Measurements from ENCODE around the gene PLEKHD1. TPM values are rescaled to one million over a fixed set of nuclear protein-coding genes. Genes with fewer than 3 reads are reported as not detected.
"Not testable (repeated sequence)": the region's sequence is repeated elsewhere in the genome, so short reads cannot be mapped to it uniquely, and the experiment has no call there.

The PLEKHD1 gene
- total and polyA plus RNA-seq, 2 donors (not counting 1 experiment from before 2014, with no cell fraction given): under 0.01 to 0.01 TPM

DNA sequence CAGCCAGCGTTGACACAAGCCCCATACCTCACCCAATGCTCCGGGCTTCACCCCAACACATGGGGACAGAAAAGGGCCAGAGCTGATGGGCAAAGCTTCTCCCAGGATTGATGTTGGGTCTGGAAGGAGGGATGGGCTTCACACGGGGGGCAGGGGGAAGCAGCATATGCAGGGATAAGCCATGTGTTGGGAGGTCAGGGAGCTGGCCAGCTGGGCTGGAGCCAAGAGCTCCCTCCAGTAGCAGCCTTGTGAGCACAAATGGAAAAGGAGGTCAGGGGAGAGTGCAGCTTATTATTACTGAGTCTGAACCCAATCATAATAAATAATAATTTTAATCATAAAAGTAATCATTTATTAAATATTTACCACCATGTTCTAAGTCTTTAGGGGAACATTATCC, 9.3 kb downstream of the PLEKHD1 start:
- Histone ChIP-seq H3K4me1 (ENCODE audit: control insufficient read depth, extremely low read depth, insufficient read depth, low read length) (no peaks in the 10 kb centered on the region), H3K27me3 (ENCODE audit: control insufficient read depth, insufficient read depth, low read length) (peaks cover 15% of the 10 kb centered on the region), H3K4me3 (replicated peaks in 1 of 4; ENCODE audit: control extremely low read depth in 1 of 4, insufficient read depth in 1 of 4, low read depth in 3 of 4, low read length in 4 of 4) (no peak overlapping the region), H3K79me2 (ENCODE audit: control insufficient read depth, insufficient read depth, low read length) (no peaks in the 10 kb centered on the region), H3K27ac (ENCODE audit: insufficient read depth, low read length) (no peak overlapping the region), H2AFZ (ENCODE audit: low read length) (no peak overlapping the region), H4K20me1 (ENCODE audit: control insufficient read depth, extremely low read depth, insufficient read depth, low read length) (no peaks in the 10 kb centered on the region), H3K4me2 (ENCODE audit: extremely low read depth, insufficient read depth, low read length) (no peak overlapping the region), H3K36me3 (ENCODE audit: control insufficient read depth, insufficient read depth, low read length) (no peaks in the 10 kb centered on the region), H3K9ac (ENCODE audit: insufficient read depth, low read length) (no peak overlapping the region), H3K9me3 (ENCODE audit: control insufficient read depth, insufficient read depth, low read depth, low read length) (no peaks in the 10 kb centered on the region)
- no peak for TF ChIP-seq EZH2 (IDR thresholded peaks at IDR 0.05; ENCODE audit: low read length, missing control alignments)
- TF ChIP-seq, protein P1, sequence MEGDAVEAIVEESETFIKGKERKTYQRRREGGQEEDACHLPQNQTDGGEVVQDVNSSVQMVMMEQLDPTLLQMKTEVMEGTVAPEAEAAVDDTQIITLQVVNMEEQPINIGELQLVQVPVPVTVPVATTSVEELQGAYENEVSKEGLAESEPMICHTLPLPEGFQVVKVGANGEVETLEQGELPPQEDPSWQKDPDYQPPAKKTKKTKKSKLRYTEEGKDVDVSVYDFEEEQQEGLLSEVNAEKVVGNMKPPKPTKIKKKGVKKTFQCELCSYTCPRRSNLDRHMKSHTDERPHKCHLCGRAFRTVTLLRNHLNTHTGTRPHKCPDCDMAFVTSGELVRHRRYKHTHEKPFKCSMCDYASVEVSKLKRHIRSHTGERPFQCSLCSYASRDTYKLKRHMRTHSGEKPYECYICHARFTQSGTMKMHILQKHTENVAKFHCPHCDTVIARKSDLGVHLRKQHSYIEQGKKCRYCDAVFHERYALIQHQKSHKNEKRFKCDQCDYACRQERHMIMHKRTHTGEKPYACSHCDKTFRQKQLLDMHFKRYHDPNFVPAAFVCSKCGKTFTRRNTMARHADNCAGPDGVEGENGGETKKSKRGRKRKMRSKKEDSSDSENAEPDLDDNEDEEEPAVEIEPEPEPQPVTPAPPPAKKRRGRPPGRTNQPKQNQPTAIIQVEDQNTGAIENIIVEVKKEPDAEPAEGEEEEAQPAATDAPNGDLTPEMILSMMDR (conservative IDR thresholded peaks at IDR 0.05 in 1 of 2, IDR thresholded peaks at IDR 0.05 in 1 of 2; ENCODE audit: low read depth in 1 of 2, low read length in 2 of 2): no peak
- no peak for DNase-seq (ENCODE audit: low read depth in 2 of 2)

DNA sequence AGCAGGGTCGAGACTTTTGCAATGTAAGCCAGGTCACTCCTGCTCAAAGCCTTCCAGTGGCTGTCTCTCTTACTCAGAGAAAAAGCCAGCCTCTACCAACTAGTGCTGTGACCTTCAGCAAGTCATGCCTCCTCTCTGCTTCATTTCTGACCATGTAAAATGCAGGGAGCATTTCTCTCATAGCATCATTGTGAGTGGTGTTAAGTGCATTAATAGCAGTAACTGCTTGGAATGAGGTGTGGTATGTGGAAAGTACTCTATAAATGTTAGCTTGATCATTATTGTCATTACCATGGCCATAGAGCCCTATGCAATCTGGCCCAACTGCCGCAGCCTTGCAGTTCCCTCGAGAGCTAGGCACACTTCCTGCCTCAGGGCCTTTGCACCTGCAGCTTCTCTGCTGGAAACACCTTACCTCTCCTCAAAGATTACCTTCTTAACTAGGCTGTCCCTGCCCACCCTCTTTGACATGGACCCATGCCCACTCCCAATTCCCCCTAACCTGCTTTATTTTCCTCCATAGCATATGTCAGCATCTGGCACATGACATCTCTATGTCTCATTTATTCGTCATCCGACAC, 10.9 kb downstream of the PLEKHD1 start:
- Histone ChIP-seq H3K79me2 (ENCODE audit: control insufficient read depth, insufficient read depth, low read length) (no peaks in the 10 kb centered on the region), H3K9ac (ENCODE audit: insufficient read depth, low read length) (no peak overlapping the region), H3K4me1 (ENCODE audit: control insufficient read depth, extremely low read depth, insufficient read depth, low read length) (no peaks in the 10 kb centered on the region), H2AFZ (ENCODE audit: low read length) (no peak overlapping the region), H3K36me3 (ENCODE audit: control insufficient read depth, insufficient read depth, low read length) (no peaks in the 10 kb centered on the region), H3K4me2 (ENCODE audit: extremely low read depth, insufficient read depth, low read length) (no peak overlapping the region), H3K9me3 (ENCODE audit: control insufficient read depth, insufficient read depth, low read depth, low read length) (no peaks in the 10 kb centered on the region), H4K20me1 (ENCODE audit: control insufficient read depth, extremely low read depth, insufficient read depth, low read length) (no peaks in the 10 kb centered on the region), H3K27me3 (ENCODE audit: control insufficient read depth, insufficient read depth, low read length) (peaks cover 15% of the 10 kb centered on the region), H3K4me3 (replicated peaks in 1 of 4; ENCODE audit: control extremely low read depth in 1 of 4, insufficient read depth in 1 of 4, low read depth in 3 of 4, low read length in 4 of 4) (no peak overlapping the region), H3K27ac (ENCODE audit: insufficient read depth, low read length) (no peak overlapping the region)
- TF ChIP-seq EZH2 (IDR thresholded peaks at IDR 0.05; ENCODE audit: low read length, missing control alignments): no peak
- DNase-seq (ENCODE audit: low read depth in 2 of 2): no peak

DNA sequence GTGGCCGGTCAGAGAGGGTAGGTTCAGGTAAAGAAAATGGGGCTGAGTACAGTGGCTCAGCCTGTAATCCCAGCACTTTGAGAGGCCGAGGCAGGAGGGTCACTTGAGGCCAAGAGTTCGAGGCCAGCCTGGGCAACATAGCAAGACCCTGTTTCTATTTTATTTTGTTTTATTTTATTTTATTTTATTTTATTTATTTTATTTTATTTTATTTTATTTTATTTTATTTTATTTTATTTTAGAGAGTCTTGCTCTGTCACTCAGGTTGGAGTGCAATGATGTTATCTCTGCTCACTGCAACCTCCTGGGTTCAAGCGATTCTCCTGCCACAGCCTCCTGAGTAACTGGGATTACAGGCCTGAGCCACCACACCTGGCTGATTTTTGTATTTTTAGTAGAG, 13.3 kb downstream of the PLEKHD1 start:
- H3K4me3 ChIP-seq (replicated peaks in 1 of 4; ENCODE audit: control extremely low read depth in 1 of 4, insufficient read depth in 1 of 4, low read depth in 3 of 4, low read length in 4 of 4); H3K9me3 ChIP-seq (ENCODE audit: control insufficient read depth, insufficient read depth, low read depth, low read length); H2AFZ ChIP-seq (ENCODE audit: low read length); H3K79me2 ChIP-seq (ENCODE audit: control insufficient read depth, insufficient read depth, low read length); H4K20me1 ChIP-seq (ENCODE audit: control insufficient read depth, extremely low read depth, insufficient read depth, low read length); DNase-seq (ENCODE audit: low read depth in 2 of 2); H3K36me3 ChIP-seq (ENCODE audit: control insufficient read depth, insufficient read depth, low read length); H3K4me1 ChIP-seq (ENCODE audit: control insufficient read depth, extremely low read depth, insufficient read depth, low read length); H3K9ac ChIP-seq (ENCODE audit: insufficient read depth, low read length); H3K27ac ChIP-seq (ENCODE audit: insufficient read depth, low read length); H3K4me2 ChIP-seq (ENCODE audit: extremely low read depth, insufficient read depth, low read length): not testable (repeated sequence)
- H3K27me3 ChIP-seq (ENCODE audit: control insufficient read depth, insufficient read depth, low read length): peaks cover 13% of the 10 kb centered on the region

DNA sequence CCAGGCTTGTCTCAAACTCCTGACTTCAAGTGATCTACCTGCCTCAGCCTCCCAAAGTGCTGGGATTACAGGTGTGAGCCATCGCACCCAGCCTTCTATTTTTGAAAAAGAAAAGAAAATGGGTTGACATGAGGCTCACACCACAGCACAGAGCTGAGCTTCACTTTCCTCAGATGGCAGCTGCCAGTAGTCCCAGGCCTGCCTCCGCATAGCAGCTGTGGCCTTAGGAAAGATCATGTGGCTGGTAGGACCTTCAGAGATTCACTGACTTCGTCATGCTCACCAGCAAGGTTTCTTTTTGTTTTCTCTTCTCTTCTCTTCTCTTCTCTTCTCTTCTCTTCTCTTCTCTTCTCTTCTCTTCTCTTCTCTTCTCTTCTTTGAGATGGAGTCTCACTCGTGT, 13.8 kb downstream of the PLEKHD1 start:
- not testable (repeated sequence) for H3K9me3 ChIP-seq (ENCODE audit: control insufficient read depth, insufficient read depth, low read depth, low read length); H3K4me3 ChIP-seq (replicated peaks in 1 of 4; ENCODE audit: control extremely low read depth in 1 of 4, insufficient read depth in 1 of 4, low read depth in 3 of 4, low read length in 4 of 4); H3K27ac ChIP-seq (ENCODE audit: insufficient read depth, low read length); DNase-seq (ENCODE audit: low read depth in 2 of 2); H3K79me2 ChIP-seq (ENCODE audit: control insufficient read depth, insufficient read depth, low read length); H4K20me1 ChIP-seq (ENCODE audit: control insufficient read depth, extremely low read depth, insufficient read depth, low read length); H3K36me3 ChIP-seq (ENCODE audit: control insufficient read depth, insufficient read depth, low read length); H3K4me2 ChIP-seq (ENCODE audit: extremely low read depth, insufficient read depth, low read length); H3K4me1 ChIP-seq (ENCODE audit: control insufficient read depth, extremely low read depth, insufficient read depth, low read length); H2AFZ ChIP-seq (ENCODE audit: low read length); H3K9ac ChIP-seq (ENCODE audit: insufficient read depth, low read length)
- H3K27me3 ChIP-seq (ENCODE audit: control insufficient read depth, insufficient read depth, low read length): peaks cover 13% of the 10 kb centered on the region

Data from fibroblast of lung (primary cell).